ENCODE measurements around the gene SLC1A2. TPM values are rescaled to one million over a fixed set of nuclear protein-coding genes. Genes with fewer than 3 reads are reported as not detected.
"Not testable (repeated sequence)": the region's sequence is repeated elsewhere in the genome, so short reads cannot be mapped to it uniquely, and the experiment has no call there.

Gene SLC1A2
- total RNA-seq, 2 experiments from 2014 or later = not detected

- ChIA-PET POLR2A (no interaction called here), CTCF (no interaction called here)
- H3K27me3 Mint-ChIP-seq = no peaks in the 10 kb centered on the region
- H3K9me3 Mint-ChIP-seq = peaks cover 7% of the 10 kb centered on the region
- H3K4me1 Mint-ChIP-seq = peaks cover 15% of the 10 kb centered on the region
- H3K36me3 Mint-ChIP-seq (ENCODE audit: low read depth) = peaks cover 96% of the 10 kb centered on the region
- H3K27ac Mint-ChIP-seq = no peak overlapping the region
- H3K4me3 Mint-ChIP-seq = no peak overlapping the region
- DNase-seq = no peak
Measured at GRCh38 chr11:35228328-35228725, 191.0 kb downstream of the SLC1A2 start.

GRCh38 chr11:35227576-35228327, 191.6 kb downstream of the SLC1A2 start:
- H3K9me3 Mint-ChIP-seq = peaks cover 7% of the 10 kb centered on the region

GRCh38 chr11:35226756-35227155, 192.6 kb downstream of the SLC1A2 start:
- DNase-seq, POLR2A ChIA-PET, CTCF ChIA-PET, H3K9me3 Mint-ChIP-seq, H3K4me3 Mint-ChIP-seq, H3K27me3 Mint-ChIP-seq, H3K27ac Mint-ChIP-seq, H3K4me1 Mint-ChIP-seq: not testable (repeated sequence)
- H3K36me3 Mint-ChIP-seq (ENCODE audit: low read depth) = peaks cover 95% of the 10 kb centered on the region

More at GRCh38 chr11:35227576-35228327, 191.6 kb downstream of the SLC1A2 start:
- Mint-ChIP-seq H3K27ac (peak overlapping the region; percentile 42), H3K4me3 (no peak overlapping the region), H3K36me3 (ENCODE audit: low read depth) (peaks cover 97% of the 10 kb centered on the region), H3K4me1 (peaks cover 13% of the 10 kb centered on the region), H3K27me3 (no peaks in the 10 kb centered on the region)
- CTCF ChIA-PET = no interaction called here
- DNase-seq = no peak
- POLR2A ChIA-PET = no interaction called here

GRCh38 chr11:35225946-35226520, 193.3 kb downstream of the SLC1A2 start:
- Mint-ChIP-seq H3K27me3 (no peaks in the 10 kb centered on the region), H3K36me3 (ENCODE audit: low read depth) (peaks cover 93% of the 10 kb centered on the region), H3K27ac (no peak overlapping the region), H3K9me3 (peaks cover 3% of the 10 kb centered on the region), H3K4me3 (no peak overlapping the region), H3K4me1 (peaks cover 9% of the 10 kb centered on the region)
- no peak for DNase-seq
- CTCF ChIA-PET = no interaction called here
- POLR2A ChIA-PET = interaction anchor here (2.3 kb wide), 1 partner anchor 9 kb away, joined by 8 read pairs; no protein-coding TSS in a partner anchor

GRCh38 chr11:35223991-35224390, 195.4 kb downstream of the SLC1A2 start:
- Mint-ChIP-seq H3K27ac (no peak overlapping the region), H3K9me3 (peaks cover 1% of the 10 kb centered on the region), H3K27me3 (no peaks in the 10 kb centered on the region), H3K36me3 (ENCODE audit: low read depth) (peaks cover 87% of the 10 kb centered on the region), H3K4me1 (peaks cover 9% of the 10 kb centered on the region), H3K4me3 (no peak overlapping the region)
- CTCF ChIA-PET = no interaction called here
- POLR2A ChIA-PET = interaction anchor here (2.3 kb wide), 1 partner anchor 11 kb away, joined by 8 read pairs; no protein-coding TSS in a partner anchor
- DNase-seq = no peak

- no peaks in the 10 kb centered on the region for H3K9me3 Mint-ChIP-seq
- H3K27ac Mint-ChIP-seq = no peak overlapping the region
- H3K4me1 Mint-ChIP-seq = peaks cover 9% of the 10 kb centered on the region
- H3K27me3 Mint-ChIP-seq = no peaks in the 10 kb centered on the region
- CTCF ChIA-PET = no interaction called here
- POLR2A ChIA-PET = no interaction called here
- peaks cover 87% of the 10 kb centered on the region for H3K36me3 Mint-ChIP-seq (ENCODE audit: low read depth)
- H3K4me3 Mint-ChIP-seq = no peak overlapping the region
- DNase-seq = no peak
Measured at GRCh38 chr11:35223371-35223796, 196.0 kb downstream of the SLC1A2 start.

- DNase-seq = no peak
- ChIA-PET CTCF (no interaction called here), POLR2A (interaction anchor here (1.3 kb wide), 3 partner anchors 9 to 19 kb away, joined by 3 to 4 read pairs (median 4); no protein-coding TSS in a partner anchor)
- no peaks in the 10 kb centered on the region for H3K27me3 Mint-ChIP-seq
- peaks cover 38% of the 10 kb centered on the region for H3K4me1 Mint-ChIP-seq
- H3K9me3 Mint-ChIP-seq = no peaks in the 10 kb centered on the region
- H3K4me3 Mint-ChIP-seq = no peak overlapping the region
- peak overlapping the region; percentile 49 for H3K27ac Mint-ChIP-seq
- peaks cover 86% of the 10 kb centered on the region for H3K36me3 Mint-ChIP-seq (ENCODE audit: low read depth)
Measured at GRCh38 chr11:35218956-35219355, 200.4 kb downstream of the SLC1A2 start.

GRCh38 chr11:35216962-35217678, 202.2 kb downstream of the SLC1A2 start:
- CTCF ChIA-PET = interaction anchor here (1.4 kb wide), 1 partner anchor 175 kb away, joined by 3 read pairs; no protein-coding TSS in a partner anchor
- no peak for DNase-seq

GRCh38 chr11:35215945-35216344, 203.4 kb downstream of the SLC1A2 start:
- H3K27ac Mint-ChIP-seq = peak overlapping the region; percentile 66
- DNase-seq = no peak
- H3K9me3 Mint-ChIP-seq = peaks cover 2% of the 10 kb centered on the region

More at GRCh38 chr11:35216962-35217678, 202.2 kb downstream of the SLC1A2 start:
- H3K27ac Mint-ChIP-seq = peak overlapping the region; percentile 66
- H3K36me3 Mint-ChIP-seq (ENCODE audit: low read depth) = peaks cover 87% of the 10 kb centered on the region
- H3K27me3 Mint-ChIP-seq = no peaks in the 10 kb centered on the region
- no peak overlapping the region for H3K4me3 Mint-ChIP-seq
- H3K9me3 Mint-ChIP-seq = peaks cover 2% of the 10 kb centered on the region
- POLR2A ChIA-PET = no interaction called here
- H3K4me1 Mint-ChIP-seq = peaks cover 49% of the 10 kb centered on the region

GRCh38 chr11:35214792-35215193, 204.6 kb downstream of the SLC1A2 start:
- H3K4me1 Mint-ChIP-seq = peaks cover 51% of the 10 kb centered on the region
- ChIA-PET POLR2A (interaction anchor here (0.9 to 1.3 kb wide), 2 partner anchors 20 to 69 kb away, joined by 3 read pairs; no protein-coding TSS in a partner anchor), CTCF (interaction anchor here (1.0 kb wide), 1 partner anchor 23 kb away, joined by 3 read pairs; no protein-coding TSS in a partner anchor)
- DNase-seq = no peak
- H3K4me3 Mint-ChIP-seq = no peak overlapping the region
- peaks cover 11% of the 10 kb centered on the region for H3K9me3 Mint-ChIP-seq
- H3K27me3 Mint-ChIP-seq = no peaks in the 10 kb centered on the region
- peak overlapping the region; percentile 25 for H3K27ac Mint-ChIP-seq
- H3K36me3 Mint-ChIP-seq (ENCODE audit: low read depth) = peaks cover 95% of the 10 kb centered on the region

More at GRCh38 chr11:35215945-35216344, 203.4 kb downstream of the SLC1A2 start:
- ChIA-PET POLR2A (no interaction called here), CTCF (no interaction called here)
- Mint-ChIP-seq H3K4me3 (no peak overlapping the region), H3K4me1 (peaks cover 51% of the 10 kb centered on the region), H3K27me3 (no peaks in the 10 kb centered on the region), H3K36me3 (ENCODE audit: low read depth) (peaks cover 90% of the 10 kb centered on the region)

- POLR2A ChIA-PET = interaction anchor here (0.9 to 1.3 kb wide), 2 partner anchors 21 to 32 kb away, joined by 3 read pairs; no protein-coding TSS in a partner anchor
- Mint-ChIP-seq H3K4me1 (peaks cover 51% of the 10 kb centered on the region), H3K4me3 (no peak overlapping the region), H3K27me3 (no peaks in the 10 kb centered on the region), H3K27ac (peak overlapping the region; percentile 25), H3K9me3 (peaks cover 15% of the 10 kb centered on the region), H3K36me3 (ENCODE audit: low read depth) (peaks cover 95% of the 10 kb centered on the region)
- CTCF ChIA-PET = interaction anchor here (1.0 kb wide), 1 partner anchor 23 kb away, joined by 3 read pairs; no protein-coding TSS in a partner anchor
- no peak for DNase-seq
Measured at GRCh38 chr11:35214226-35214770, 205.1 kb downstream of the SLC1A2 start.

- Mint-ChIP-seq H3K27me3 (no peaks in the 10 kb centered on the region), H3K36me3 (ENCODE audit: low read depth) (peaks cover 97% of the 10 kb centered on the region), H3K9me3 (peaks cover 20% of the 10 kb centered on the region), H3K27ac (no peak overlapping the region), H3K4me3 (no peak overlapping the region), H3K4me1 (peaks cover 42% of the 10 kb centered on the region)
- no peak for DNase-seq
- ChIA-PET POLR2A (no interaction called here), CTCF (no interaction called here)
Measured at GRCh38 chr11:35211952-35212351, 207.4 kb downstream of the SLC1A2 start.

All from activated CD4-positive, alpha-beta memory T cell treated with anti-CD3 and anti-CD28 coated beads, Interleukin-2, amount 10 ng/mL, durations not matched to agents 7 days and 5 days (primary cell).